Measurements from ENCODE around the gene DEUP1.

The DEUP1 gene

DNA sequence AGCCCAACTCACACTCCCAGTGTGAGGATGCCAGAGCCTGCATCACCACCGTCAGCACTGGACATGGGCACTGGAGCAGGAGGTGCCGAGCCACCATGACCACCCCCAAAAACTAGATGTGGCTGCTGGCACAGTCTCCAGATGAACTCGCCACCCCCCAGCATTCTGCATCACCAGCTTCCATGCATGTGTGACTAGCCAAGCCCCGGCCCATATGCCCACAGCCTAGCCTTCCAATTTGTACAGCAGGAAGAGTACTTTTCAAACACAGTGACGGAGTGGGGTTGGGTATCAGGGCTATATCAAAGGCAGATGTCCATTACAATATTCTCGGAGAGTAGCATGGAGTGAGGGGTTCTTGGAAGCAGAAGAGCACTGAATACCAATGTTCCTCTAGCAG is 149.7 kb downstream of the DEUP1 start:
- DNase-seq: no peak

- no peak for DNase-seq
Measured at GRCh38 chr11:93480756-93481155, 150.2 kb downstream of the DEUP1 start.

- no peak for DNase-seq
Measured at GRCh38 chr11:93481279-93481678, 150.7 kb downstream of the DEUP1 start.

DNA sequence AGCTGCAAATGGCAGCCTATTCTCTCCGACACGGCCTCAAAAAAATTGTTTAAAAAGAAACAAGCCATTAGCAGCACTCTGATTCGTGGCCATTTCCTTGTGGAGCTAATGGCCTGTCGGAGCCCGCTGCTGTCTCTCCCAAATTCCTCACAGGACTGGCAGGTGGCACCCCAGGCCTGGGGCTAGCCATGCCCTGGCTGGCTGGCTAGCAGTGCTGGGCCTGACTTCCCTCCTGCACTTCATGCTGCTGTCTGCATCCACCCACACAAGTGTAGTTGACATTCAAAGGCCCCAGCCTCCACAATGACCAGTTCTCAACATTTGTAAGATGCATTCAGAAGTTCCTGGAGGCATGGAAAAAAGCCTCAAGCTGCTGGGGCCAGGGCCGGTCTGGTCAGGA is 151.2 kb downstream of the DEUP1 start:
- no peak for DNase-seq

- no peak for DNase-seq
Measured at GRCh38 chr11:93482556-93482955, 152.0 kb downstream of the DEUP1 start.

- DNase-seq: no peak
Measured at GRCh38 chr11:93484716-93485115, 154.2 kb downstream of the DEUP1 start.

- no peak for DNase-seq
Measured at GRCh38 chr11:93485983-93486382, 155.4 kb downstream of the DEUP1 start.

GRCh38 chr11:93487032-93487483 is 156.5 kb downstream of the DEUP1 start:
- DNase-seq: no peak
